GM19193 (cell line): Measurements from ENCODE around the gene WSCD2.

ENCODE experiments used
- POLR2A ChIP-seq: IDR thresholded peaks from 4 replicates; pipeline ENCODE4 v1.6.1; 2011; ENCODE audit not compliant: insufficient read depth, insufficient read length; ENCODE audit errors: extremely low read depth

The WSCD2 gene

DNA sequence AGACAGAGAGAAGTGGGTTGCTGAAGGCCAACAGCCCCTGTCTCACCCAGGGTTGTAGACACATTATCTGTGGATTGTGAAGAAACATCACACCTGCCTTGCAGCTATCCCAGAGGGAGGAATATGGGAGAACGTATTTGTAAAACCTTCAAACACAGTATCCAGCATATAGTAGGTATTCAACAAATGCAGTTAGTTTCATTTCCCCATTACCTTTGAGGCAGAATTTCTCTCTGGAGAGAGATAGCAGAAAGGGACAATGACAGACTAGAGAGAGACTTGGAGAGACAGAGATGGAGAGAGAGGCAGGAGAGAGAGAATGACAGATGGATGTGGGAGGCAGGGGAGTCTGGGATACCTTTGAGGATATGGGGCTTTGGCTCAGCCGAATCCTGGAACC is 62.0 kb downstream of the WSCD2 start:
- no peak for TF ChIP-seq POLR2A

DNA sequence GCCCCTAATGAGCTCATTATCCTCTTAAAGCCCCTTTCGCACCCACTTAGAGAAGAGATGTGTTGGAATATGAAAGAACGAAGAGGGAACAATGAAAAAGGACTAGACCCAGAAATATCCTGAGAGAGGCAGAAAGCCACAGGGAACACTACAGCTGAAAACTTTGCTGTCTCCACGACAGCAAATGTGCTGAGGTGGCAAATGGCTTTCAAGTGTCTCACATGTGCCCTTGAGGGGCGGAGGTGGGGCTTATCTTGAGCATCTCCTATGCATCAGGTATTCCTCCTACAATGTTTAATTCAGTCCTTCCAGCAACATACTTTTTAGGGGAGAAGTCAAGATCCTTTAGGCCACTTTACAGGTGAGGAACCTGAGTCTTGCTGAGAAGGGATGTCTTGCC is 62.9 kb downstream of the WSCD2 start:
- TF ChIP-seq POLR2A: no peak

DNA sequence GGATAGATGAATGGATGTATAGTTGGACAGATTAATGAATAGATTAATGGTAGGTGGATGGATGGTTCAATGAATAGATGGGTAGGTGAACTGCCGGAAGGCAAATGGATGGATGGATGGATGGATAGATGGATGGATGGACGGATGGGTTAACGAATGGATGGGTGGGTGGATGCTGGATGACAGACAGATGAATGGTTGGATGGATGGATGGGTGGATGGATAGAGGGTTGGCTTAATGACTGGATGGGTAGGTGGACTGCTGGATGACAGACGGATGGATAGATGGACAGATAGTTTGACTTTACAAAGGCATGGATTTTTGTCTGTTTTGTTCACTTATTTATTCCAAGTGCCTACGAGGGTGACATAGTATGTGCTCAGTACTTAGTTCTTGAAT is 64.4 kb downstream of the WSCD2 start:
- no peak for TF ChIP-seq POLR2A

DNA sequence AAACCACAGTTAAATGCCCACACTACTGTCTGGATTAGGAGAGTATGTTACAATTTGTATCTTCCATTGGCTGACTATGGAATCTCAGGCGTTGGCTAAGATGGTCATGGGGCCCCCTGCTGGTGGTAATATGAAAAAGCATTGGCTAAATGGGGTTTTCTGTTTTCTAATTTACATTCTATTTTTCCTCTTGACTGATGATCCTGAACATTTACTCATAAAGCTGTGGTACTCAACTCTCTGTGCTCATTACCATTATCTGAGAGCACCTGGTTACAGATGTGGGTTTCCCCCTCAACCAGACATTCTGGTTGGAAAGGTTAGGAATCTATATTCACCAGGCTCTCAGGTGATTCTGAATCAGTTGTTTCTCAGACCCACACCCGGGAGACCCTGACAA is 64.8 kb downstream of the WSCD2 start:
- no peak for TF ChIP-seq POLR2A

DNA sequence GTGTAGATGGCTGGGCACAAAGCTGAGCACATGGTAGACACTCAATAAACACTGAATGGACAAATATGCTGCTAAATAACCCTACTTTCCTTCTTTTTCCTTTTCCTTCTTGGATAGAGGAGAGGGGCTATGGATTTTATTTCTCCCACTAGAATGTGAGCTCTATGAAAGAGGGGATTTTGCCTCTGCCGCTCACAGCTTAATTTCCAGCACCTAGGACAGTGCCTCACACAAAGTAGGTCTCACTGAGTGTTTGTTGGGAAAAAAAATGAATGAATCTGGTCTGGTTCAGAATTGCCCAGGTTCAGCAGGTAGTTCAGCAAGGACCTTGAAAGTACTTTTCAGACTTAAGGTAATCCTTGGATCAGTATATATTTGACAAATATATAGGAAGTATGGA is 65.5 kb downstream of the WSCD2 start:
- no peak for TF ChIP-seq POLR2A

DNA sequence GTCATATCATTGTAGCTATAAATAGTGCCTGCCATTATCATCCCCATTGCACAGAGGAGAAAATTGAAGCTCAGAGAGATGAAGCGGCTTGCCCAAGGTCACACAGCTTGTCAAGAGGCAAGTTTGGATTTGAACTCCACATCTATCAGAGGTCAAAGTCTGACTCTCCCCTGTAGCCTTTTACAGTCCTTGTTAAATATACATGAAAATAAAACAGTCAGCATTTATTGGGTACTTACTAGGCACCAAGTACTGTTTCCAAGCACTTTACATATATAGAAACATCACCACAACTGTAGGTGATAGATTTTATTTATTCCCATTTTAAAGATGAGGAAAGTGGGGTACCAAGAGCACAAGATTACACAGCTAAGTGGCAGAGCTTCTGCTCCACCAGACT is 67.2 kb downstream of the WSCD2 start:
- no peak for TF ChIP-seq POLR2A

DNA sequence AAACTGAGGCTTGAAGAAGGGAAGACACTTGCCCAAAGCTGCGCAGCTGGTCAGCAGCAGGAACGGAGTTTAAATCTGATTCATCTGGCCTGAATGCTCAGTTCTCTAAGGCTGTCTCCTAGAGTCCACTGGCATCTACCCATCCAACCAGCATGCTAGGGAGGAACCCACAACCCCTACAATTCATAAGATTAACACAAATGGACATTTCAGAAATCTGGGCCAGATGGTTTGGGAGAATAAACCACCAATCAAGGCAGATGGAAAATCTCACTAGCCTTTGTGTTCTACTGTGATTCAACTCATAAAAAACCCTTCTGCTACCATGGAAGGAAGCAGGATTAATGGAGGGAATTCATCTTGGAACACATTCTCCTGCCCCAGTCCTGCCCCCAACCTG is 67.8 kb downstream of the WSCD2 start:
- TF ChIP-seq POLR2A: no peak

DNA sequence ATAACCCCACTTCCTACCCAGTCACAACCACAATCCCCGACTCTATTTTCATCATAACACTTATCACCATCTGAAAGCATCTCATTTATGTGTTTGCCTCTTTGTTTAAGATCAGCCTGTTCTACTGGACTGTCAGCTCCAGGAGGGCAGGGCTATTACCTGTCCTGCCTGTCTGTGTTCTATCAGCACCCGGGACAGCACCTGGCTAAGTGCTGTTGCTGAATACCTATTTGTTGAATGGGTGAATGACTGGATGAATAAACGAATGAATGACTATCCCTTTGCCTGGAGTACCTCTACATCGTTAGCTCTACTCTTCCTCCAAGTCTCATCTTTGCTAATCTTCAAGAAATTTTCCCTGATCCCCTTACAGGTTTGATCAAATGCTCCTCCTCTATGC is 69.0 kb downstream of the WSCD2 start:
- no peak for TF ChIP-seq POLR2A

DNA sequence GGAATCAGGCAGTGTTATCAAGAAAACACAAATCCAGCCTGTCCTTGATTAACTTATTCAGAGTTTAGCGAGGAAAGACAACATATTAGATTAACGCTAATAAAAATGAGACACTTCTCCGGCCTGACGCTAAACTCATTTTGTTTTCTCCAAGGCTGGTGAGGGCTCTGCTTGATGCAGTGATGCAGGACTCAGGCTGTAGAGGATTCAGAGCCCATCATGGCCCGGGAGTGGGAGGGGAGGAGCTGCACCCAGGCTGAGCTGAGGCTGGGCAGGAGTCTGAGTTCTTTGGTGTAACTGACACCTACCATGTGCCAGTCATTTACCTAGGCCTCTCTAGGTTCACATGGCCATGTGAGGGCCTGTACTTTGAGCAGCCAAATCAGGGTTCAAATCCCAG is 70.0 kb downstream of the WSCD2 start:
- no peak for TF ChIP-seq POLR2A

DNA sequence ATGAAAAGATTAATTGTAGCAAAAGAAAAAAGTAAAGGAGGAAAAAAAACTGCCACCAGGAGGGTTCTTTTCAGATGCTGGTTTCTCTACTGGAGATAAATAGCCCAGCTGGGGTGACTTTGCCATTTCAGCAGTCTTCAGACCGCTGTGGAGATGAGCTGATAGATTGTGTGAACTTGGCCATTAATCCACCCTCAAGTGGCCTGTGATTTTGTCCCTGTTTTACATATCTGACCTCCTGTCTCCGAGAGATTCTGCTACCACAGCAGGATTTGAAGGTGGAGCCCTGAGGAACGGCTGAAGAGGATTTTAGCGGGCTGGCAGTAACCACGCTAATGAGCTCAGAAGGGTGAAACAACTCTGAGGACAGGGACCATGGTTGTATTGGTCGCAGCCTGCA is 72.7 kb downstream of the WSCD2 start:
- TF ChIP-seq POLR2A: no peak

DNA sequence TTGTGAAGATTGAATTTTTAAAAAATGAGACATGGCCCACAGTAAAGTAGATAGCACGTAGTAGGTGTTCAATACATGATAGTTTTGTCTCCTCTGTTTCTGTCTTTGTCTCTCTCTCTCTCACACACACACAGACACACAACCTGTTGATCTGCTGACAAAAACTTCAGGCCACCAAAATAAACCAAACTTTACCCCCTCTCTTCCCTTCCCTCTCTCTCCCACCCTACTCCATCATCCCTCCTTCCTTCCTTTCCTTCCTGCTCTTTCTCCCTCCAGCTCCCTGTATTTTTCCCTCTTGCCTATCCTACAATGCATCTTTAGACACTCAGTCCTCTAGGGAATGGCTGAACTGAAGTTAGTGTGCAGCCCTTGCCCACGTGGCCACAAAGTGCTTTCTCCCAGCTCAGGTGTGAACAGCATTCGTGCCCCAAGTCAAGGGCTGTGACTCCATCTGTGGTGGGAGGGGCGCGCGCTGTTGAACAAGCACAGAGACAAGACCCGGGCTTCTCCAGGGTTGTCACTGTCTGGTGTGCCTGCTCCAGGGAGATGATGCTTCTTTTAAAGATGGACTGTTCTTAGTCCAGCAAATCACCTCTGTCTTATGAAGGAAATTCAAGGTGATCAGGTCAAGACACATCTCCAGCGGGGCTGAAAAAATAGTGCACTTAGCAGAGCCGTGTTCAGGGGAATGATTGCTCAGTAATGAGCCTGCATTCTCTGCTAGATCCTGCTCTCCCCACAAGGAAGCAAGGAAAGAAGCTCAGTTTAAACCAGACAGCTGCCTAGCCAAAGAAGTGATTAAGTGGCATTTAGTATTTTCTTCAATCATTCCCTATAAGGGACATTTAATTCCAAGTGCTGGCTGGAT is 75.3 kb downstream of the WSCD2 start:
- no peak for TF ChIP-seq POLR2A

DNA sequence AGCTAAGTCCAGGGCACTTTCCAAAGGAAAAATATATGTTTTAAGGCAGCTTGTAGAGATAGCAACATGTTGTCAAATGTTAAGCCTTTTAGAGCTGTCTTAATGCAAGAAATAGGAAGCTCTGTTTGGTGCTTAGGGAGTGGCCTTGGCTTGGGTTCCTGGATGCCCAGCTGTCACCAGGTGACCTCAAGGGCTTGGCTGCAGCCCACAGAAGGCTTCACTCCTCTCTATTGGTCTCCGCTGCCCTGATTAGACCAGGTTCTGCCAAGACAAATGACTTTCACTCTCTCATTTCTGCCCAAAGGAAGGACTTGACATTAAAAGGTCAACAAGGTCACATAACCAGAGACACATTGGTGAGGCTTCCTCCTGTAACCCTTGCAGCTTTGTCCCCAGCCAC is 76.8 kb downstream of the WSCD2 start:
- TF ChIP-seq POLR2A: no peak

DNA sequence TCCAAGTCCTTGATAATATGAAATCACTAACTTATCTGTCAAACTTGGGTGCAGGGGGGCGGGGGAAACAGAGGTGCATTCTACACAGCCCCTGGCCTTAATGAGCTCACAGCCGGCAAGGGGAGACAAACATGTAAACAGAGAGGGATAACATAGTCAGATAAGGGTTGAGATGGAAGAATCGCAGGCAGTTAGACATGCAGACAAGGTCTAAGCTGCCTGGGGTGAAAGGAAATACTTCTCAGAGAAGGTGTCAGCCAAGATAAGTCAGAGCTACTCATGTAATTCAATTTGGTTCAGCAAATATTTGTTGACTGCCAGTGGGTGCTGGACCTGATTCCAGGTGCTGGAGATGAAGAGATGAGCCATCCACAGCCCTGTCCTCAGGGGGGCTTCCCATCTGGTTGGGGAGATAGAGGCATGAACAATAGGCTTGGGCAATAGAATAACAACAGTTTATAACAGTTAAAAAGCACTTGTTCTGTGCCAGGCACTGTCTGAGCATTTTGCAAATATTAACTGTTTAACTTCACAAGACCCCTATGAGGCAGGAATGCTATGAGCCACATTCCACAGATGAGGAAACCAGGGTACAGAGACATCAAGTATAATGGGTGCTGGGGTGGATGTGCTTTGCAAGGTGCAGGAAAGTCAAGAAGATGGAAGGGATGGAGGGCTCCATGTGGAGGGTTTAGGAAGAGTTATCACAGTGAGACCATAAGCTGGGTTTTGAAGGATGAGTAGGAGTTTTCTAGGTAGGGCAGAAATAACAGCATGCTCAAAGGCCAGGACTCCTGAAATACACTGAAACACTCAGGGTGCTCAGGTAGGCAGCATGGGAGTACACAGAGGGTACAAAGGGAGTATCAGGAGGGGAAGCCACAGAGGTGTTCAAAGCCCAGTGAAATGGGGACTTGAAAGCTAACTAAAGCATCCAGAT is 79.0 kb downstream of the WSCD2 start:
- TF ChIP-seq POLR2A: no peak

DNA sequence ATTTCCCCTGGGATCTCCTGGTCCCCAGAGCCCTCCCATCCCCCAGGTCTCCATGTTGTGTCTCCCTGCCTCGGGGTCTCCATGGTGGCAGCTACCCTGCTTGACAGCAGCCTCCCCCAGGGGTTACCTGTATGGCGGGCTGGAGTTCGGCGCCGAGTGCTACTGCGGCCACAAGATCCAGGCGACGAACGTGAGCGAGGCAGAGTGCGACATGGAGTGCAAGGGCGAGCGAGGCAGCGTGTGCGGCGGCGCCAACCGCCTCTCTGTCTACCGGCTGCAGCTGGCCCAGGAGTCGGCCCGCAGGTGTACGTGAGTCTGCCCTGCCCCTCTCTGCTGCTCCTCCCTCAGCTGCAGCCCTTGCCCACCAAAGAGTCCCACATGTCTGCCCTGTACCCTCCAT is 80.9 kb downstream of the WSCD2 start:
- TF ChIP-seq POLR2A: no peak

DNA sequence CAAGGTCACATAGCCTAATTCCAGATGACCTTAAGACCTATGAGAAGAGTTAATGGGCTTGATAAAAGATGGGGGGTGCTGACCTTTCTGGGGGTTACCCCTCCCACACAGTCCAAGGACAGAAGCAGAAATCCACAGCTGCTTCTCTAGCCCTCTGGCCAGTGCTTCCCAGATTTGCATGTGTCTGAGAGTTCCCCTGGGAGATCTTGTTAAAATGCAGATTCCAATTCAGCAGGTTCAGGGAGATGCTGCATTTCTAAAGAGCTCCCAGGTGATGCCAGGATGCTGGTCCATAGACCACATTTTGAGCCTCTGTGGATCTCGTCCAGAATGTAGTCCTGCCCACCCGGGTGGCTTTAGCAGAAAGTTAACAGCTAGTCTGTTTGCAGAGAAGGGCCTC is 82.1 kb downstream of the WSCD2 start:
- no peak for TF ChIP-seq POLR2A

DNA sequence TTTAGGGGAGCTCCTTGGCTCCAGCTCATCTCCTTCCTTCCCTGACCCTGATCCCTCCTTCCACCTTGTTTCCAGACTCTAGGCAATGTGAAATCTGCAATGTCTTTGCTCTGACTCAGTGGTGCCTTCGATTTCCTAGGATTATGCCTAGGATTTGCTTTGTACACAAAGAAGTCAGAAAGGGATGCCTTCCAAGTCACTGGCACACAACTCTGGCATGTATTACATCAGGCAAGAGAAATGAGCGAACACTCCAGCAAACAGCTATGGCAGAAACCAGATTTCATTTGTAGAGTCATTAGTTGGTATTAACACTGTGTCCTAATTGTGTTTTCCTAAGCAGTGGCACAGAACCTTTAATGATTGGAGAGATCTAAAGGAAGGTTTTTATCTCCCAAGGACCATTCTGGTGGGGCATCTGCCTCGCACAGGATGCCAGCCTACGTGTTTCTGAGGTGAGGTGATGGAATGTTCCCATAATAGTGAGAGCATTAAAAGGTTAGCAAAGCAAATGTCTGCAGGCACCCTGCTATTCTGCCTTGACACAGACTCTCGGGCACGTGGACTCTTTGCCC is 84.9 kb downstream of the WSCD2 start:
- no peak for TF ChIP-seq POLR2A

DNA sequence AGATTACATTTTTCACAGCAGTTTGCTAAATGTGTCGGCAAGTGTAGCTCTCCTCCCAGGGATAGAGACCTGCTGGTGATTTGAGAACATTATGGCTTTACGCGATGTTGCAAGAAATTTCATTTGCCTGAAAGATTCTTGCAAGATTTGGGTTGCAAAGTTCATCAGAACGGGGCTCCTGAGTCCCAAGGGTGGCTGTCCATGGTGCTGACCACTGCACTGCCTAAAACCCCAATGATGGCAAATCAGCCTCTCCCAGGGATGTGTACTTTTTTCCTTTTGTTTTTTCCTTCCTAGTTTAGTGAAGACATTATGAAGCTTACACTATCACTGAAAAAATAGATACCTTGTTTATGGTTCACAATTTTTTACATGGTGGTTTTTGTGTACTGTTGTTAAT is 85.4 kb downstream of the WSCD2 start:
- TF ChIP-seq POLR2A: no peak

DNA sequence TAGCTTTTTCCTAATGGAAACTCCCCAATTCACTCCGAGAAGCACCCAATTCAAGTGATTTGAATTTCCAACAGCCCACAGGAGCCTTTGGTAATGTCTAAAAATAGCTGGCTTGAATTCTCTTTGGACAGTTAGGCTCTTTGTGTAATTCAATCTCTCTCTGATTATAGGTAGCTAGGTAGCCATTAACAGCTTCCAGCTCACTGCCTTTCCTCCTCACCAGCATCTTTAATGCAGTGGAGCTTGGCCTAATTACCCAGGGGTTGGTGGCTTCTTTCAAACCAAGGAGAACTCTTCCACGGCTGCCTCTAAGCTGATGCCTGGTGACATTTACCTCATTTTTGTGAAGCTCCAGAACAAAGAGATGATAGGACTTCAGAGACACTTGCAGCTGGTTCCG is 86.4 kb downstream of the WSCD2 start:
- no peak for TF ChIP-seq POLR2A
